Measurements from ENCODE around the gene MOB3A.
"Not testable (repeated sequence)": the region's sequence is repeated elsewhere in the genome, so short reads cannot be mapped to it uniquely, and the experiment has no call there.

Gene MOB3A

GRCh38 chr19:2103045-2103707 is 7.0 kb upstream of the MOB3A start:
- no peak for DNase-seq

- no peak for DNase-seq
Observed at GRCh38 chr19:2101417-2102335, 5.5 kb upstream of the MOB3A start.

GRCh38 chr19:2100719-2101061 is 4.6 kb upstream of the MOB3A start:
- DNase-seq: no peak

- DNase-seq: no peak
Observed at GRCh38 chr19:2099937-2100718, 4.0 kb upstream of the MOB3A start.

- DNase-seq: no peak
Observed at GRCh38 chr19:2099054-2099501, 3.0 kb upstream of the MOB3A start.

- no peak for DNase-seq
Observed at GRCh38 chr19:2097886-2098327, 1.8 kb upstream of the MOB3A start.

GRCh38 chr19:2097203-2097885 is 1.2 kb upstream of the MOB3A start:
- peak; percentile 40 for DNase-seq

- DNase-seq: peak; percentile 99
Observed at GRCh38 chr19:2096480-2097202, 515 bp upstream of the MOB3A start, which contains the start of gene IZUMO4. TSS of gene IZUMO4 (plus strand) at chr19:2096915. CDS start at chr19:2096946, 31 bp downstream.

GRCh38 chr19:2091926-2092525 is 4.1 kb downstream of the MOB3A start:
- not testable (repeated sequence) for DNase-seq

GRCh38 chr19:2089727-2090053 is 6.4 kb downstream of the MOB3A start:
- DNase-seq: no peak

GRCh38 chr19:2089001-2089711 is 7.0 kb downstream of the MOB3A start:
- no peak for DNase-seq

- DNase-seq: no peak
Observed at GRCh38 chr19:2087621-2088100, 8.5 kb downstream of the MOB3A start.

- DNase-seq: not testable (repeated sequence)
Observed at GRCh38 chr19:2086695-2087620, 9.2 kb downstream of the MOB3A start.

GRCh38 chr19:2084993-2085720 is 11.0 kb downstream of the MOB3A start:
- DNase-seq: peak; percentile 71

GRCh38 chr19:2083174-2083854 is 12.8 kb downstream of the MOB3A start:
- DNase-seq: peak; percentile 36

- DNase-seq: no peak
Observed at GRCh38 chr19:2081873-2082810, 14.0 kb downstream of the MOB3A start.

Measured in effector CD8-positive, alpha-beta T cell (primary cell).